Lung (tissue), 12 donors: ENCODE measurements around the gene SLC25A3. TPM values are rescaled to one million over a fixed set of nuclear protein-coding genes. Genes with fewer than 3 reads are reported as not detected.
A peak's percentile ranks its signal among the peaks of the same experiment; 100 is the strongest.

ENCODE experiments used
- ATAC-seq: fragments of 200-7000 bp; cut with Tn5 transposase; one replicate; pipeline ENCODE4 v1.9.1; 2020; ENCODE audit warnings: moderate number of reproducible peaks; ENCODE audit not compliant: insufficient read depth, low FRiP score
- DNase-seq, 3 donors: peaks; one replicate each; pipeline ENCODE4 v3.0.0-alpha.2; 2013 to 2017
- H3K27ac ChIP-seq, 2 donors: one replicate each; pipeline ENCODE4 v1.5.1; 2013; ENCODE audit warnings: mild to moderate bottlenecking in 2 of 2, moderate library complexity in 2 of 2, control low read depth in 1 of 2, inconsistent platforms in 1 of 2, low read depth in 1 of 2, low read length in 1 of 2
- H3K27me3 ChIP-seq, 3 donors: one replicate each; pipeline ENCODE4 v1.5.1; 2013; ENCODE audit warnings: low read length in 2 of 3; ENCODE audit not compliant: control insufficient read depth in 3 of 3, insufficient read depth in 3 of 3
- H3K36me3 ChIP-seq, 4 donors: one replicate each; pipeline ENCODE4 v1.5.1; 2013; ENCODE audit warnings: low read length in 4 of 4, mild to moderate bottlenecking in 1 of 4, moderate library complexity in 1 of 4; ENCODE audit not compliant: control insufficient read depth in 4 of 4, insufficient read depth in 4 of 4
- H3K4me1 ChIP-seq, 5 donors: one replicate each; pipeline ENCODE4 v1.5.1; 2013; ENCODE audit warnings: low read length in 5 of 5, mild to moderate bottlenecking in 2 of 5, moderate library complexity in 1 of 5; ENCODE audit not compliant: control insufficient read depth in 5 of 5, insufficient read depth in 5 of 5
- H3K4me3 ChIP-seq: one replicate; pipeline ENCODE4 v1.5.1; 2013; ENCODE audit warnings: mild to moderate bottlenecking, control low read depth, moderate library complexity
- H3K9ac ChIP-seq, 2 donors: one replicate each; pipeline ENCODE4 v1.5.1; 2013; ENCODE audit warnings: low read length in 2 of 2, control low read depth in 1 of 2; ENCODE audit not compliant: insufficient read depth in 1 of 2
- H3K9me3 ChIP-seq, 4 donors: one replicate each; pipeline ENCODE4 v1.5.1; 2013; ENCODE audit warnings: low read length in 3 of 4, mild to moderate bottlenecking in 1 of 4, moderate library complexity in 1 of 4; ENCODE audit not compliant: control insufficient read depth in 4 of 4, insufficient read depth in 3 of 4
- CTCF ChIP-seq: IDR thresholded peaks from 2 replicates; pipeline ENCODE4 v1.5.1; 2012; ENCODE audit warnings: mild to moderate bottlenecking; ENCODE audit errors: control extremely low read depth, extremely low read depth
- WGBS, 2 donors: extraction: QIAGEN DNeasy Blood & Tissue Kit; methylation state at CpG; one replicate each; pipeline ENCODE4 v1.1.7; 2013; 5-methylcytosine and 5-hydroxymethylcytosine counted together
- polyA plus RNA-seq, 2 donors: library from polyadenylated mRNA; stranded (reverse); fragments of 200-250 nt; gene quantifications; one replicate each; pipeline ENCODE4 v1.2.1, GENCODE V29; 2013
- total RNA-seq, 2 donors: library from RNA; depleted of rRNA in 1 of 2; stranded (reverse); fragments of >200 nt in 1 of 2; gene quantifications; one replicate each; pipeline ENCODE4 v1.2.1, GENCODE V29; 2014 to 2021
- donor health status: control.
- donor health status: control.
- donor health status: Bipolar disorder and iron deficiency.
- donor health status: healthy.
- donor health status: DM: yes; HTN: yes; CAD: no.

SLC25A3 gene
- total and polyA plus RNA-seq, 4 donors, result 331 to 575 (median 369) TPM

- DNase-seq (peak in 2 of 3 donors; percentile 38 to 46), ATAC-seq (no peak)
- WGBS, 2 donors, result 0% methylated on average over 22 to 24 of the region's 24 CpGs
- Histone ChIP-seq H3K27me3 (no peaks in the 10 kb centered on the region), H3K27ac (peak overlapping the region; percentile 66 to 93), H3K4me3 (peak overlapping the region; percentile 70), H3K4me1 (peaks cover 0 to 8% (median 1%) of the 10 kb centered on the region in 5 donors), H3K9ac (peak overlapping the region; percentile 85 to 90), H3K9me3 (no peaks in the 10 kb centered on the region), H3K36me3 (peaks cover 4 to 13% (median 11%) of the 10 kb centered on the region in 4 donors)
- TF ChIP-seq CTCF, result no peak
Observed at GRCh38 chr12:98645572-98646067, 52.1 kb downstream of the SLC25A3 start.

- Histone ChIP-seq H3K4me3 (no peak overlapping the region), H3K9ac (peak overlapping the region; percentile 85 to 90), H3K27ac (no peak overlapping the region), H3K4me1 (peaks cover 0 to 8% (median 1%) of the 10 kb centered on the region in 5 donors), H3K27me3 (no peaks in the 10 kb centered on the region), H3K9me3 (no peaks in the 10 kb centered on the region), H3K36me3 (peaks cover 4 to 19% (median 12%) of the 10 kb centered on the region in 4 donors)
- no peak for ATAC-seq
- WGBS, 2 donors, result 5% methylated on average over 8 of the region's 8 CpGs
- peak in 2 of 3 donors; percentile 47 to 55 for DNase-seq
- TF ChIP-seq CTCF, result no peak
Observed at GRCh38 chr12:98646294-98647090, 53.0 kb downstream of the SLC25A3 start.

- Histone ChIP-seq H3K9ac (no peak overlapping the region), H3K4me1 (peaks cover 0 to 6% (median 1%) of the 10 kb centered on the region in 5 donors), H3K4me3 (no peak overlapping the region), H3K27me3 (no peaks in the 10 kb centered on the region), H3K27ac (no peak overlapping the region), H3K9me3 (no peaks in the 10 kb centered on the region), H3K36me3 (peaks cover 8 to 27% (median 13%) of the 10 kb centered on the region in 4 donors)
- DNase-seq (no peak), ATAC-seq (no peak)
- TF ChIP-seq CTCF, result no peak
Observed at GRCh38 chr12:98651328-98651727, 57.8 kb downstream of the SLC25A3 start.
